GM19452 (cell line): Measurements from ENCODE around the gene SMIM30.

Source experiments
- ATAC-seq: cut with Tn5 transposase; IDR thresholded peaks from one replicate; pipeline ENCODE4 v1.9.1; 2021; ENCODE audit not compliant: unreplicated experiment

Gene SMIM30

DNA sequence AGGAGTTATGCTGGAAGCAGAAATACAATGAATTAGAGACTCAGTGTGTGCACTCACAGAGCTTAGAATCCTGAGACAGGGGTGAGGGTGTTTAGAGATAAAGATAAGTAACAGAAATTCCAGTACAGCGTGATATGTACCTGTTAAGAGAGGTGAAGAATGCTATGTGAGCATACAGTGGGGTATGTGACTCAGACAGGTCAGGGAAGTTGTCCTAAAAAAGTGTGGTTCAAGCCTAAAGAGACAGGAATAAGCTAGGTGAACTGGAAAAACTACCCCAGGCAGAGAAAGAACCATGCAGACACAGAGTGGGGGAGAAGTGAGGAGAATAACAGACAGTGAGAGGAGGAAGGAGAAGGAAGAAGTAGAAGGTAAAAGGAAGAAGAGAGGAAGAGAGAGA, 8.6 kb downstream of the SMIM30 start:
- no peak for ATAC-seq

DNA sequence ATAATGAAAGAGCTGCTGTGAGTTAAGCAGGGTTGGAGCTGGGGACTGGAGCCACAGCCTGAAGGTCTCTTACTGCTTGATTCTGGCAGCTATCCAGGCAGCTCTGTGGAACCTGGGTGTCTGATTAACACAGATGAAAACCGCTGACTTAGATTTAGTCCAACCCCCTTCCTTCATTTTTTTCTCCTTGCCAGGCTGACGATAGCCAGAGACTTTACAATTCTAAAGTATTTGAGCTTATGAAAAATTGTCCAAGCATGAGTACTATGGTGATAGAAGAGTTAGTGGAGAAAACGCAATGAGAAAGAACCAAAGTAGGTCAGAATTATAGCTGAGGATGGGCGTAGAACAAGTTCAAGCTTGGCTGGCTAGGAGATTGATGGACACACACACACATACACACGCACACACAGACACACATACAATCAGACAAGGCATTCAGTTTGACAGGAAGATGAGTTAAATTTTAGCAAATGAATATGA, 18.2 kb downstream of the SMIM30 start:
- ATAC-seq, result no peak

DNA sequence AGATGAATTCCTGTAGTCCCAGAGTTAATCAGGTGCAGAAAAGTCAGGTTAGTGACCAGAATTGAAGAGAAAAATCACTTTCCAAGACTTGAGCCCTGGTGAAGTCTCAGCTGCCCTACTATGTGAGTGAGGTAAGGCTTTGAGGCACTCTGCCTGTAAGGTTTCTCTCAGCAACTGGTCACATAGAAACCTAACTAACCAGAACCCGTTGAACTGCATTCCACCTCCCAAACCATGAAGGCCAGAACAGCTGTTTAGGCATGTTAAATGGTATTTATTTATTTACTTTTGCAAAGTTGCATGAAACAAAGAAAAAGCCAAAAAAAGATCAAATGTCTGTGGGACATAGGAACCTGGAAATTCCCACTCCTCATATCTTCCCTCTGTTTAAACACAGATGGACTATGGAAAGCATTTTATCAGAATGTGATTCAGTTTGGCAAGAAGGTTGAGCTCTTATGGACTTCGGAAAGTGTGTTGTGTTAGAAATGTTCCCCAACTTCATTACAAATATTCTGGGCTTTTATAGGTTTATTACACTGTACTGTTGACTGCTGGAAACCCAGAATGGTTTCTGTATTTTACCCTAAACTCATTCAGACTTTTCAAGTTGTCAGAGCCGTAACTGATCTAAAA, 19.0 kb downstream of the SMIM30 start:
- no peak for ATAC-seq

DNA sequence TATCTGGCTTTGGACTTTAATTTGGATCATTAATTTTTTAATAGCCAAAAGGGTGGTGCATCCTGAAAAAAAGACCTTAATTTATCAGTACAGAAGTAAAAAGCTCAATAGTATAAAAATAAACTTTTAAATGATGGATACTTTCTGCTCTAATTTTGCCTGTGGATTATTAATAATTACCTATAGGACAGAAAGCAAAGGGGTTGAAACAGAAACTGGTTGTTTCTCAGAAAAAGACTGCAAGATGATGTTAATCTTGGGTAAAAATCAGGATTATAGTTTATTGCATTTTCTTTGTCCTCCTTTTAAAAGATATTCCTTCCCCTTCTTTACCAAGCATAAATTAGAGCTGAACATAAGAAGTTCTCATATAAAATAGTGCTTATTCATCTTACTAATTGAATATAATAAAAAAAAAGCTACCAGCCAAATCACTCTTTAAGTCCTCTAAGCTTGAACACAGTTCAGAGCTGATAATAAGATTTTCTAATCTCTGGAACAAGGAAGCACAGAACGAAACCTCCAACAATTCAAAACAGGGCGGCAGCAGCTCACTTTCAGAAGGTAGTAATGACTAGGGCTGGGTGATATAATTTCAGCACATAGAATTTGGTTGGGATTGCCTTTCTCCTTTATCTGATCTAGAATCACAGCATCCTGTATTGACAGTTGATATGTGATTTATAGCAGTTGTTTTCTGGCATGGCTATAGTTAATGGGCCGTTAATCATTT, 23.7 kb downstream of the SMIM30 start:
- ATAC-seq, result no peak

DNA sequence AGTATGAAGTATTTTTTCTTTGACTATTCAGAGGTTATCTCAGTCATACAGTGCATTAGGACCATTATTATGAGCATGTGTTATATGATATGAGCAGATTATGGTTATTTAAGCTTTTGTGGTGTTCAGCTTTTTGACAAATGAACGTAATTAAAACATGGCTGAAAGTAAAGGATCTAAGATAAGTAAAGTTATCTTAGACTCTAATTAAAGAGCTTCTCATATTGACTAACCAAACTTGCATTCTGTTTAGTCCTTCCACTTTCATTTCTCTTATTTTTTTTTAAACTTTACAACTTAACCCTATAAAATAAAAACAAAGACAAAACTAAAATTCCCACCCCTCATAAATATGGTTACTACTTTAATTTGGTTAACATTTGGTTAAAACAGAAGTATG, 24.8 kb downstream of the SMIM30 start:
- no peak for ATAC-seq

DNA sequence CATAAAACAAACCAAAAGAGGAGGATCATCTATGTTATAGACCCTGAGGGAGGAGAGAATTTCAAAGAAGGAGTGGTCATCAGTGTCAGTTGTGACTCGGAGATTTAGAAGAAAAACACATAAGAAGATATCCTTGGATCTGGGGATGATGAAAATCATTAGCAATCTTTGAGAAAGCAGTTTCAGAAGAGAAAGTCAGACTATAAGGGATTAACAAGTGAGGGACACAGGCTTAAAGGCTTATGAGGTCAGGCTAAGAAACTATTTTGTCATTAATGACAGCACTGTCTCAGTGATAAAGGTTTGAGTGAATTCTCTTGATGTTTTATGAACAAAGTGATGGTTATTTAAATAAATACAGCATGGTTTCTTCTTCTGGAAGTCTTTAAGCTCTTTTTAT, 25.6 kb downstream of the SMIM30 start:
- no peak for ATAC-seq

DNA sequence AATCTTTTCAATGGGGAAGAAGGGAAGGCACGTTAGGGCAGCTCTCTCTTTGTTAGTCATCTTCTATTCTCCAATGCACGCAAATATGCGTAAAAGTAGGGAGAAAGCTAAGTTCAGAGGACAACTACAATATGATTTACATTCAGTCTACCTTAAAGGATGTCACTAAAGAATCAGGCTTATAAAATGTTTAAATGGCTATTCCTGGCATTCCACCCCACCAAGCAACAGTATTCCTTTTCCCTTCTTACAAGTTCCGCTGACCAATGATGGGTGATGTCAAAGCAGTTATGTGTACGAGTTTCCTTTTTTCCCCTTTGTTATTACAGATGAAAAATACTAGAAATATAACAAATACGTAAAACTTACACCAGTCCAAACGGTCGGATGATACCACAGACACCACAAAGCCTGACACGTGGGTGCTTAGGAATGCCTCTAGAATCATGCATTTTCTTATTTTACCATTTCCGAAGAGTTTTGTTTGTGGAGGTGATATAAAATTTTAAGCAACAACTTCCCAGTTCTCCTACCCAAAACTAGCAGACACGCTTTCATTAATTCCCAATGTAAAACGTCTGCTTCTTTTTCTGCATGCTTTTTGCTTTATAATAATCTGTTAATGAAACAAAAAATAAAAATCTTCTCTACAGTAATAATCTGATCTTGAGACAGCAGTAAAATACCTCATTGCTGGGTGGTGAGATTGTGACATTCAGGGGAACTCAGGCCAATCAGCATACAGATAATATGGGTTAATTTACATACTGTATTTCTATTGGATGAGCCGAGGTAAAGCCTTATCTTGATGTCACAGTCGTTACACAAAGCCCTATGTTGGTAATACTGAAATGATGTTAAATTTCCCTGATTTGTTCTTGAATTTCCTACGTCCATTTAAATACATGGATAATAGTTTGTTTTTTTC, 31.0 kb downstream of the SMIM30 start:
- no peak for ATAC-seq

DNA sequence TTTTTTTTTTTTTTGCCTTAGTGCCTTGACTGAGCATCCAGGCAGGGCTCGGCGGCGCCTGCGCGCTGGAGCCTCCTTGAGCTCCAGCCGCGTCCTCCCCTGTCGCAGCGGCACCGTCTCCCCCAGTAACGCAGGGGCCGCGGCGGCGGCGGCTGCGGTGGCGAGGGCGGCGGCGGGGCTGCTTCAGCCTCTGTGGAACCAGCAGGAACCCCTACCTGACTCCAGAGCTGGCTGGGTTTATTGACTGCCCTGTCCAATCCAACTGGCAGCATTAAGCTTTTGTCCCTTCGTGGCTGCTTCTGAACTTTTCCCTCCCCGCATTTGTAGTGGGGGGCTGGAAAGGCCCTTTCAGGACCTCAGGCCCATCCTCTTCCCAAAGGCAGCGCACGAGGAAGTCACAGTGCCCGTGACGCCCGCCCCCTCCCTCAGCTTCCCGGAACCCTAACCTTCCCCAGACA, 31.9 kb downstream of the SMIM30 start, which contains the start of gene GPR85:
Gene GPR85 (minus strand): TSS at position 397 of the 458 bp plus-strand sequence. CDS start 2,106 bp downstream, outside the sequence.
- peak; percentile 82 for ATAC-seq

DNA sequence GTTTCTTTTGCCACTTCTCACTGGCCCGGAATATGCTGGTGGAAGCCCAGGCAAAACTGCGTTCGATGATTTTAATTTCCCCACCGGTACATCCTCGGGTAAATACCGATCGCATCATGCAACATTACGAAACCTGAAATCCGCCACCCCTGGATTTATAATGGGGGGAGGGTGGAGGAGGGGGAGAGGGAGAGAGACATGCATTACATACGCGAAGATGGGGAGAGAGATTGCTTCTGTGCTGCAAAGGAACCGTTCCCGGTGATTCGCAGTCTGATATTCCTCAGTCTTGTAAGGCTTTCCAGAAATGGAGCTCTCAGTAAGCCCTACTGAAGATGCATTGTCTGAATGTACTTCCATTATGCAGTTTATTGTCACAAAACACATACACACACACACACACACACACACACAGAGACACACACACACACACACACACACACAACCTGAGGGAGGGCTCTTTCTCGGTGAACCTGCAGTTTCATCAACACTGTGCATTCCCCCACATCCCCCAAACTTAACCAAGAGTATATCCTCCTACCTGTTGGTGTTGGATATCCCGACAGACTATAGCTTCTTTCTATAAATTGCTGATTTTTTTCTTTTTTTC, 32.5 kb downstream of the SMIM30 start:
- ATAC-seq, result peak; percentile 6

DNA sequence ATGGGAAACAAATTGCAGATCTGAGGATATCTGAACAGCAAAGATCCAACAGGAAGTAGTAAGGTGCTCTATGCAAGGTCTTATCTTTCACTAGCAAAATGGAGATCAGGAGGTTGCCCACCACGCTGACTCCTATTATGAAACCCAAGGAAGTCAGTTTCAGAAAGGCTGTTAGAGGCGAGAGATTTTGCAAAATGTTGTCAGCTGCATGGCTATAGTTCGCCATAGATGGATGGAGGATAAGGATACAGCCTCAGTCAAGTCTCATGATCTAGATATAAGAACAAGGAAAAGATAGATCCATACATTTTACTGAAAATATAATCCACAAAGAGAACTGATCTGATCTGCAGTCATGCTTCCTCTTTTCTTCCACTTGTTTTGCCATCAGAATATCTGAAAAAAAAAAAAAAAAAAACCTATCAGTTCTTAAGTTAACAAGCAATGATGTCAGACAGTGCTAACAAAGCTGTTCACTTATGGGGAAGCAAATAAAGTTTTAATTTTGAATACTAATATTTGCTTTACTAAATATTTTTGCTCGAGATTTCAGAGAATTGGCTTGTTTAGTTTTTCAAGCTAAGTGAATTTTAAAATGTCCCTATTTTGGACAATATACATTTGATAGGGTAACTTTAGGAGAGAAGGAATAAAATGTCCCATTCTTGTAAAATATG, 33.7 kb downstream of the SMIM30 start:
- ATAC-seq, result no peak

DNA sequence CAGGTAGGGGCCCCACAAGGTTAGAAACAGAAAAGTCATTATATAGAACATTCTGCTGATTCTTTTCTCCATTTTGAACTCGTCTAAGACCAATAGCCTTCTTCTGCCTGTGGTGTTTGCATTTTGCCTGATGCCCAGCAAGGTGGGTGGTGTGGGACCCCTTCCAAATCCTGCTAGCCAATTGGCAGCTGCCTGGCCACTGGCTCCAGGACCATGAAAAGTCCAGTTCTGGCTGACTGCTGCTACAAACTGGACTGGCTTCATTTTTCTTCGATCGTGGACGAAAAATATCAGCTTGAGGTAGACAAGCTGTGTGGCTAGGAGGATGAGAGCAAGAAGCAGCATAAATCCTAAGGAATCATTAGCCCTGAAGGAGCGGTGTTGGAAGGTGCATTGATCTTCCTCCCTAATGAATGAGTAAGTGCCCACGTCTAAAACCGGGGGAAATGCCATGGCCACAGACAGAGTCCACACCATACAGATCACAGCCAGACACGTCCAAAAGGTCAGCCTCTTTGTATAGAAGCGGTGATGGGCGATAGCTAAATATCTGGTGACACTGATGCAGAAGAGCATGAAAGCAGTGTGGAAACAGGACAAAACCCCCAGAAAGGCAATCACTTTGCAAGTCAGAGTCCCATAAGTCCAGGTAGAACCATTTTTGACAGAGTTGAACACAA, 34.4 kb downstream of the SMIM30 start:
- ATAC-seq, result no peak

DNA sequence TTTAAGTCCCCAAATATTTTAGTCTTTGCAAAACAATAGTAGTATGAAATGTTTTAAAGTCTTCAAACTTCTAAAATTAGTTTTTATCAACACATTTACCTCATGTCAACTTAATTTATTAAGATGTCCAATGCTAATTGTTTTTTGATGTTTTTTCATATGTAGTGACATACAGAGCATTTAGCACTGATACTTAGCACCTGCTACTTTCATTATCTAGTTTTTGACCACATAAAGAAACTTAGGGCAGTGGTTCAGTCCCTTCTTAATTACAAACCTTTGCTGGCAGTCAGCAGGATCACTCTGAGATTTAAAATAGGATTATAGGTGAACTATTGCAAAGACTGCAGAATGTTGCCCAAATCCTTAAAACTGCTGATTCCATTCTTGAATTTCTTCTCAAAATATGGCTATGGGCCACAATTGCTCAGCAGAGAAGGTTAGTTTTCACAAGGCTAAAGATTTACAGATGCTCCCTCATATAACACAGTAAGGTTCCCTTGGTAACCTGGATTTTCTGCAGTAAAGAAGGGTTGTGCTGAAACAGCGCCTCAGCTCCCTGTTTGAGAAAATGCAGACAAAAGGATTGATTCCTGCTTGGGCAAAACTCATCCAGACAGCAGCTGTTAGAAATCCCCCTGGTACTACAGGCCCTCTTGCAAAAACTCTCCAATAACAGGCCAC, 35.1 kb downstream of the SMIM30 start:
- ATAC-seq, result peak; percentile 46

DNA sequence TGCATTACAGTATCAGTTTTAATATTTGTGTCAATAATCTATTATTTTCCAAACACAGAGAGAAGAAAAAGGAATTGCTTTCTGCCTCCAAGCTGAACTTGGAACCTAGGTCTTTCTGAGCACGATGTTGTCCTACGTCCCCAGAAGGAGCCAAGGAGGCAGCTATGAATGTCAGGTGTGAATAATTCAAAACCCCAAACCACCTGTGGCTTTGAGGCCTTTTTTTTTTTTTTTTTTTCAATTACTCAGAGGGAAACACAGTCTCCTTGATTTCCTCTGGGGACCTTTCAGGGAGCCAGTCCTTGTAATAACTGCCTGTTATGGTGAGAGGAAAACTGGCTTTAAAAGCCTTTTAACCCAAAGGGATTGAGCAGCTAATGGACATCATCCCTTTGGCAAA, 40.0 kb downstream of the SMIM30 start:
- no peak for ATAC-seq

DNA sequence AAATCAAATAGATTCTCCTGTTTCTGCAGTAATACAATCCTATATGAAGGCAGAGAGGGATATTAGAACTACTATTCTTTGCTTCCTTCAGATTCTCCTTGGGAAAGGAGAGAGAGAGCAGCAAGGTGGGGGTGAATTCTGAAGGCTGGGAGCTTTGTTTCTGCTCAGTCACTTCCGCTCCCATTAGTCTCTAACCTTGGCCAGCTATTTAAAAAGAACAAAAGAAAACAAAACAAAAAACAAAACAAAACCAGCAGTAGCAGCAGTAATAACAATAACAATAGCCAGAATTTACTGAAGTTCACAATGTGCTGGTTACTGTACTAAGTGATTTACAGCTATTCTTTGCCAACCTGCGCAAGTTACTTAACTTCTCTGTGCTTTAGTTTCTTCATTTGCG, 41.7 kb downstream of the SMIM30 start:
- no peak for ATAC-seq

DNA sequence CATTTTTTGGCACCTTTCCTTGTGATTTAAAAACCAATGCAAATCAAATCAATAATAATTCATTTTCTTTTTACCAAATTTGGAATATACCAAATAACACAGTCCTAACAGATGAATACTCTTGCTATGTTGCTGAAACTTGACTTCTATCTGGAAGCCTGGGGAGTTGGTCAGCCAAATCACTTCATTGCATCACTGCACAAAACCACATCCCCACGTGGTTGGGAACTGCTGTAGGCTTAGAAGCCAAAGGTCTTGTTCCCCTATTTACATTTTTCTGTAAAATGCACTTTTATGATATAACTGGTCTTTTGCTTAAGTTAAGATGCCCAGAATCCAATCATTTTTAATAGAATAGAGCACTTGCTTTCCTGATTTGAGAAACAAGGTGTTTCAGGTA, 46.9 kb downstream of the SMIM30 start:
- ATAC-seq, result no peak
